Measurements from ENCODE around the gene CDKN2A. TPM values are rescaled to one million over a fixed set of nuclear protein-coding genes. Genes with fewer than 3 reads are reported as not detected.

CDKN2A gene
- total RNA-seq, 1 experiment from 2014 or later, result not detected

- Mint-ChIP-seq H3K27me3 (ENCODE audit: insufficient read depth, unreplicated experiment) (no peaks in the 10 kb centered on the region), H3K4me3 (ENCODE audit: unreplicated experiment) (no peak overlapping the region), H3K27ac (ENCODE audit: low read depth, unreplicated experiment) (no peak overlapping the region), H3K36me3 (ENCODE audit: insufficient read depth, unreplicated experiment) (no peaks in the 10 kb centered on the region), H3K9me3 (ENCODE audit: unreplicated experiment) (no peaks in the 10 kb centered on the region), H3K4me1 (ENCODE audit: insufficient read depth, unreplicated experiment) (no peaks in the 10 kb centered on the region)
- no peak for DNase-seq (ENCODE audit: unreplicated experiment)
- intact Hi-C loops (cut with micrococcal nuclease), result no loop called here
- BruUV-seq (replicated peaks), result no TSS peak
- ChIA-PET CTCF (no interaction called here), POLR2A (no interaction called here)
- no peak for TF ChIP-seq CTCF (IDR thresholded peaks at IDR 0.05; ENCODE audit: unreplicated experiment)
Observed at GRCh38 chr9:21989440-21990189, 4.6 kb downstream of the CDKN2A start.

GRCh38 chr9:21988056-21988990 lies 5.9 kb downstream of the CDKN2A start:
- Mint-ChIP-seq H3K4me1 (ENCODE audit: insufficient read depth, unreplicated experiment) (no peaks in the 10 kb centered on the region), H3K36me3 (ENCODE audit: insufficient read depth, unreplicated experiment) (no peaks in the 10 kb centered on the region), H3K27me3 (ENCODE audit: insufficient read depth, unreplicated experiment) (no peaks in the 10 kb centered on the region), H3K9me3 (ENCODE audit: unreplicated experiment) (no peaks in the 10 kb centered on the region), H3K4me3 (ENCODE audit: unreplicated experiment) (no peak overlapping the region), H3K27ac (ENCODE audit: low read depth, unreplicated experiment) (no peak overlapping the region)
- no peak for TF ChIP-seq CTCF (IDR thresholded peaks at IDR 0.05; ENCODE audit: unreplicated experiment)
- CTCF ChIA-PET, result no interaction called here
- DNase-seq (ENCODE audit: unreplicated experiment), result no peak
- intact Hi-C loops (cut with micrococcal nuclease), result no loop called here
- BruUV-seq (replicated peaks), result no TSS peak
- POLR2A ChIA-PET, result no interaction called here

GRCh38 chr9:21985964-21986667 lies 8.1 kb downstream of the CDKN2A start:
- BruUV-seq (replicated peaks), result no TSS peak
- no peaks in the 10 kb centered on the region for H3K9me3 Mint-ChIP-seq (ENCODE audit: unreplicated experiment)
- no peaks in the 10 kb centered on the region for H3K4me1 Mint-ChIP-seq (ENCODE audit: insufficient read depth, unreplicated experiment)
- H3K27me3 Mint-ChIP-seq (ENCODE audit: insufficient read depth, unreplicated experiment), result no peaks in the 10 kb centered on the region
- TF ChIP-seq CTCF (IDR thresholded peaks at IDR 0.05; ENCODE audit: unreplicated experiment), result no peak
- H3K27ac Mint-ChIP-seq (ENCODE audit: low read depth, unreplicated experiment), result no peak overlapping the region
- no peaks in the 10 kb centered on the region for H3K36me3 Mint-ChIP-seq (ENCODE audit: insufficient read depth, unreplicated experiment)
- ChIA-PET CTCF (no interaction called here), POLR2A (no interaction called here)
- intact Hi-C loops (cut with micrococcal nuclease), result no loop called here
- H3K4me3 Mint-ChIP-seq (ENCODE audit: unreplicated experiment), result no peak overlapping the region
- DNase-seq (ENCODE audit: unreplicated experiment), result no peak

- CTCF ChIA-PET, result no interaction called here
Observed at GRCh38 chr9:21984101-21984500, 10.1 kb downstream of the CDKN2A start.

More at GRCh38 chr9:21984101-21984500, 10.1 kb downstream of the CDKN2A start:
- POLR2A ChIA-PET, result no interaction called here
- no peak for DNase-seq (ENCODE audit: unreplicated experiment)
- Mint-ChIP-seq H3K4me3 (ENCODE audit: unreplicated experiment) (no peak overlapping the region), H3K27ac (ENCODE audit: low read depth, unreplicated experiment) (no peak overlapping the region), H3K27me3 (ENCODE audit: insufficient read depth, unreplicated experiment) (no peaks in the 10 kb centered on the region), H3K9me3 (ENCODE audit: unreplicated experiment) (no peaks in the 10 kb centered on the region), H3K36me3 (ENCODE audit: insufficient read depth, unreplicated experiment) (no peaks in the 10 kb centered on the region), H3K4me1 (ENCODE audit: insufficient read depth, unreplicated experiment) (no peaks in the 10 kb centered on the region)
- no peak for TF ChIP-seq CTCF (IDR thresholded peaks at IDR 0.05; ENCODE audit: unreplicated experiment)
- no TSS peak for BruUV-seq (replicated peaks)
- intact Hi-C loops (cut with micrococcal nuclease), result no loop called here

All from MCF 10A (cell line).